HFFc6 (cell line): ENCODE measurements around the gene RBMS3. TPM values are rescaled to one million over a fixed set of nuclear protein-coding genes. Genes with fewer than 3 reads are reported as not detected.
A peak's percentile ranks its signal among the peaks of the same experiment; 100 is the strongest.

Experiments
- DNase-seq: peaks from one replicate; pipeline ENCODE4 v3.0.0-alpha.2; 2018
- H3K27ac Mint-ChIP-seq: 2 replicates; pipeline ENCODE4 v1.8.0; 2020; ENCODE audit warnings: mild to moderate bottlenecking, mixed read lengths
- H3K27me3 Mint-ChIP-seq: 2 replicates; pipeline ENCODE4 v1.8.0; 2021; ENCODE audit warnings: mild to moderate bottlenecking, moderate library complexity, mixed read lengths; ENCODE audit not compliant: insufficient read depth
- H3K36me3 Mint-ChIP-seq: 2 replicates; pipeline ENCODE4 v1.8.0; 2021; ENCODE audit warnings: low read depth, mixed read lengths
- H3K4me1 Mint-ChIP-seq: 2 replicates; pipeline ENCODE4 v1.8.0; 2020; ENCODE audit warnings: low read depth, mixed read lengths
- H3K4me3 Mint-ChIP-seq: 2 replicates; pipeline ENCODE4 v1.8.0; 2020; ENCODE audit warnings: mild to moderate bottlenecking, moderate library complexity, mixed read lengths
- H3K9me3 Mint-ChIP-seq: 2 replicates; pipeline ENCODE4 v1.8.0; 2020; ENCODE audit warnings: mild to moderate bottlenecking, mixed read lengths
- total RNA-seq, 6 experiments: library from RNA; stranded (reverse); fragmentation: NEBNext Ultra II Directional; extraction: Animal tissue kit (Norgen Biotek cat#: 25700); gene quantifications; 2 replicates in 1 of 6; 3 replicates in 5 of 6; pipeline ENCODE4 v1.2.3, GENCODE V29; 2021
- TF ChIP-seq, protein P1 (sequence below): fragments of 200-600 bp; sonication (generic); IDR thresholded peaks from 2 replicates; pipeline ENCODE4 v1.5.0; 2021; ENCODE audit warnings: antibody characterized with exemption, mild to moderate bottlenecking

Gene RBMS3
- total RNA-seq, 6 experiments from 2014 or later, result 22.8 to 46.9 (median 39.4) TPM

- TF ChIP-seq, protein P1, sequence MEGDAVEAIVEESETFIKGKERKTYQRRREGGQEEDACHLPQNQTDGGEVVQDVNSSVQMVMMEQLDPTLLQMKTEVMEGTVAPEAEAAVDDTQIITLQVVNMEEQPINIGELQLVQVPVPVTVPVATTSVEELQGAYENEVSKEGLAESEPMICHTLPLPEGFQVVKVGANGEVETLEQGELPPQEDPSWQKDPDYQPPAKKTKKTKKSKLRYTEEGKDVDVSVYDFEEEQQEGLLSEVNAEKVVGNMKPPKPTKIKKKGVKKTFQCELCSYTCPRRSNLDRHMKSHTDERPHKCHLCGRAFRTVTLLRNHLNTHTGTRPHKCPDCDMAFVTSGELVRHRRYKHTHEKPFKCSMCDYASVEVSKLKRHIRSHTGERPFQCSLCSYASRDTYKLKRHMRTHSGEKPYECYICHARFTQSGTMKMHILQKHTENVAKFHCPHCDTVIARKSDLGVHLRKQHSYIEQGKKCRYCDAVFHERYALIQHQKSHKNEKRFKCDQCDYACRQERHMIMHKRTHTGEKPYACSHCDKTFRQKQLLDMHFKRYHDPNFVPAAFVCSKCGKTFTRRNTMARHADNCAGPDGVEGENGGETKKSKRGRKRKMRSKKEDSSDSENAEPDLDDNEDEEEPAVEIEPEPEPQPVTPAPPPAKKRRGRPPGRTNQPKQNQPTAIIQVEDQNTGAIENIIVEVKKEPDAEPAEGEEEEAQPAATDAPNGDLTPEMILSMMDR, result no peak
- DNase-seq, result no peak
- Mint-ChIP-seq H3K9me3 (no peaks in the 10 kb centered on the region), H3K4me3 (no peak overlapping the region), H3K36me3 (peaks cover 8% of the 10 kb centered on the region), H3K27ac (no peak overlapping the region), H3K27me3 (no peaks in the 10 kb centered on the region), H3K4me1 (peaks cover 29% of the 10 kb centered on the region)
Measured at GRCh38 chr3:29644261-29644660, 363.4 kb downstream of the RBMS3 start.

GRCh38 chr3:29644956-29645636 is 364.2 kb downstream of the RBMS3 start:
- no peaks in the 10 kb centered on the region for H3K27me3 Mint-ChIP-seq
- TF ChIP-seq, protein P1, result no peak
- no peak overlapping the region for H3K27ac Mint-ChIP-seq
- no peak overlapping the region for H3K4me3 Mint-ChIP-seq
- H3K36me3 Mint-ChIP-seq, result peaks cover 8% of the 10 kb centered on the region
- no peak for DNase-seq
- no peaks in the 10 kb centered on the region for H3K9me3 Mint-ChIP-seq
- peaks cover 29% of the 10 kb centered on the region for H3K4me1 Mint-ChIP-seq

DNA sequence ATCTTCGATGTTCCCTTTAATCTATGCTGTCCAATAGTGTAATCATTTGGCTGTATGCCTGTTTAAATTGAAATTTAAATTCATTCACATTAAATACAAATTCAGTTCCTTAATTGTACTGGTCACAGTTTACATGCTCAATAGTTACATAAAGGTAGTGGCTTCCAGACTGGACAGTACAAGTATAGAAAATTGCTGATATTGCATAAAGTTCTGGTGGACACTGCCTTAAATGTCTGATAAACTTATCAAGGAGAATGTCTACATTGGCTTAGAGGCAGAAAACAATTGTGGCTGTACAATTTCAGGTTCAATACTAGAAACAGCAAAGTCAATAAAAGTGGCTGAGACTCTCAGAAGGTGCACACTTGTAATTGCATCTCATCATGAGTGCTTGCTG is 365.2 kb downstream of the RBMS3 start:
- Mint-ChIP-seq H3K36me3 (peaks cover 8% of the 10 kb centered on the region), H3K4me3 (no peak overlapping the region), H3K4me1 (peaks cover 35% of the 10 kb centered on the region), H3K27ac (no peak overlapping the region), H3K27me3 (no peaks in the 10 kb centered on the region), H3K9me3 (no peaks in the 10 kb centered on the region)
- TF ChIP-seq, protein P1, result no peak
- DNase-seq, result no peak

DNA sequence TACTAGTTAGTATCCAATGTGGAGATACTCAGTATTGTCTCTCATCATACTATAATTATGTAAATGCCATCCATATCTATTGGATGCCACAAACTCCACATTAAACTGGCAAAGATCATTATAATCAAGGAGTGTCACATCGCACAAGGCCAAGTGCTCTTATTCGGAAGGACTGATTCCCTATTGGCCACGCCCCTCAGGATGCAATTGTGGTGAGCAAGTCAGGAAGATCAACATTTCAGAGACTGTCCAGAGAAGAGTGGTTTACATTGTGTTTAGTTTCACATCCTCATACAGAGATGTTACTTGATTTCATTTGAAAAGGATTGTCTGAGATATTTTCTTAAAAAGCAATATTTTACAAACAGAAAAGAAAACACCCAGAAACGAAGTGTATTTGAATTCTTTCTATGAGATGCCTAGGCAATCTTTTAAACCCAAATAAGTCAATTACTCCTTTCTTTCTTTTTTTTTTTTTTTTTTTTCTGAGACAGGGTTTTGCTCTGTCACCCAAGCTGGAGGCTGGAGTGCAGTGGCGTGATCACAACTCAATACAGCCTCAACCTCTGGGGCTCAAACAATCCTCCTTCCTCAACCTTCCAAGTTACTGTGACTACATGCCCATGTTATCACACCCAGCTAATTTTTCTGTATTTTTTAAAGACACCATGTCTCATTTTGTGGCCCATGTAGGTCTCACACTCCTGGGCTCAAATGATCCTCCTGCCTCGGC is 369.1 kb downstream of the RBMS3 start:
- no peak for DNase-seq
- H3K9me3 Mint-ChIP-seq, result no peaks in the 10 kb centered on the region
- H3K27me3 Mint-ChIP-seq, result no peaks in the 10 kb centered on the region
- peak overlapping the region; percentile 12; the same call in 1 of the 2 replicates for H3K27ac Mint-ChIP-seq
- TF ChIP-seq, protein P1, result no peak
- H3K4me3 Mint-ChIP-seq, result no peak overlapping the region
- H3K36me3 Mint-ChIP-seq, result no peaks in the 10 kb centered on the region; the same call in 1 of the 2 replicates
- peaks cover 13% of the 10 kb centered on the region for H3K4me1 Mint-ChIP-seq

- Mint-ChIP-seq H3K9me3 (no peaks in the 10 kb centered on the region), H3K4me1 (peaks cover 13% of the 10 kb centered on the region), H3K27ac (no peak overlapping the region), H3K36me3 (peaks cover 10% of the 10 kb centered on the region; the same call in 1 of the 2 replicates), H3K27me3 (no peaks in the 10 kb centered on the region), H3K4me3 (no peak overlapping the region)
- DNase-seq, result no peak
- TF ChIP-seq, protein P1, result no peak
Measured at GRCh38 chr3:29653680-29654079, 372.8 kb downstream of the RBMS3 start.
